NCI-H146 treated with DMSO at 0.1 percent for 48 hours (cell line): ENCODE measurements around the gene MGA.
"Not testable (repeated sequence)": the region's sequence is repeated elsewhere in the genome, so short reads cannot be mapped to it uniquely, and the experiment has no call there.

Experiments
- DNase-seq: peaks from one replicate; lab custom pipeline; 2025; ENCODE audit not compliant: unreplicated experiment; lab: John Stamatoyannopoulos, UW

MGA gene

DNA sequence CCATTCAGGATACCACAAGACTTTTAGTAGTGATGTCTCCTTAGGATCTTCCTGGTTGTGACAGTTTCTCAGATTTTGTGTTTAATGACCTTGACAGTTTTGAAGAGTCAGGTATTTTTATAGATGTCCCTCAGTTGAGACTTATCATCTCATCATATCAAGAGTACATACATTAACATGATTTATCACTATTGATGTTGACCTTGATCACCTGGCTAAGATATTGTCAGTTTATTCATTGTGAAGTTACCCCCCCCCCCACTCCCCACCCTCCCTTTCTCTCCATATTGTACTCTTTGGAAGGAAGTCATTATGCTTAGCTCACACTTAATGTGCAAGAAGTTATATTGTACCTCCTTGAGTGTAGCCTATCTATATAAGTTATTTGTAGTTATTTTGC lies 42.9 kb downstream of the MGA start:
- DNase-seq: no peak

DNA sequence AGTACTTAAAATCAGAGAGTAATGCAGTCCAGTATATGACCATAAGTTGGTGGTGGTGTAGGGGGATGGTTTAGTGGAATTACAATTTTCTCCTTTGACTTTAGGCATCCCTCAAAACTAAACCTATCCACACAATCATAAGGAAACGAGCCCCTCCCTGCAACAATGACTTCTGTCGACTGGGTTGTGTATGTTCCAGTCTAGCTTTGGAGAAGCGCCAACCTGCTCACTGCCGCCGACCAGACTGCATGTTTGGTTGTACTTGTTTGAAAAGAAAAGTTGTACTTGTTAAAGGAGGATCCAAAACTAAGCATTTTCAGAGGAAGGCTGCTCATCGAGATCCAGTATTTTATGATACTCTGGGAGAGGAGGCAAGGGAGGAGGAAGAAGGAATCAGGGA lies 52.8 kb downstream of the MGA start:
- DNase-seq: no peak

GRCh38 chr15:41714291-41714690 lies 54.1 kb downstream of the MGA start:
- DNase-seq: no peak

DNA sequence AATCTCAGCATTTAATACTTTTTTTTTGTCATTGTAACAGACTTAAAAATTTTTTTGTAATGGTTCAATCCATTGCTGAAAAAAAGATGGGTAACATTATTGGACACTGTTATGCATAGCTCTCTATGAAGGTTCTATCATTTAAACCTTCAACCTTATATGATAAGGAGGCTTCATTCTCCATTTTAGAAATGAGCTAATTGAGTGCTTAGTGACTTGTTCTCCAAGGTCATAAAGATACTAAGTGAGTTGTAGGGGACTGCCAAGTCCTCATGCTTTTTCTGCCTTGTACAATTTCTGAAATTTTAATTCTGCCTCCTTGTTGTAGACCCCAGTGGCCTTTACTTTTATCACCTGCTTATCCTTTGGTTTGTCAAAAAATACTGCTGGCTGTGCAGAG lies 56.7 kb downstream of the MGA start:
- DNase-seq: no peak

GRCh38 chr15:41727143-41727542 lies 66.9 kb downstream of the MGA start:
- DNase-seq: no peak

- DNase-seq: not testable (repeated sequence)
Observed at GRCh38 chr15:41728061-41728460, 67.9 kb downstream of the MGA start.

DNA sequence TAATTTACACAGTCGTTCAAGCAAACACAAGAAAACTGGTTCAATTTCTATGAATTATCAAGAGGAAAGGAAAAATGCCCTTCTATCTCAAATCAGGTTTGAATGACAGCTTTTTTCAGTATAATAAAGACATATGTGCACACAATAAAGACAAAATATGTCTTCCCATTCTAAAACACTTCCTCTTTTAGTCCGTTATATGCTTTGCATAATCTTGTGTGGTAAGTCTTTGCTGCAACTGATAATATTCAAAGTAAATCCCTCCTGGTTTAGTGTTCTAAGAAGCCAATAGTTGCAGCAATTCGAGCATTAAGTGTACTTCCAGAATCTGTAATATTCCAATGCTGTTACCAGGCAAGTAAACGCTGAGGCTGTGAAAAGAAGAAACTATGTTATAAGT lies 70.3 kb downstream of the MGA start:
- no peak for DNase-seq

GRCh38 chr15:41732483-41732882 lies 72.3 kb downstream of the MGA start:
- no peak for DNase-seq

DNA sequence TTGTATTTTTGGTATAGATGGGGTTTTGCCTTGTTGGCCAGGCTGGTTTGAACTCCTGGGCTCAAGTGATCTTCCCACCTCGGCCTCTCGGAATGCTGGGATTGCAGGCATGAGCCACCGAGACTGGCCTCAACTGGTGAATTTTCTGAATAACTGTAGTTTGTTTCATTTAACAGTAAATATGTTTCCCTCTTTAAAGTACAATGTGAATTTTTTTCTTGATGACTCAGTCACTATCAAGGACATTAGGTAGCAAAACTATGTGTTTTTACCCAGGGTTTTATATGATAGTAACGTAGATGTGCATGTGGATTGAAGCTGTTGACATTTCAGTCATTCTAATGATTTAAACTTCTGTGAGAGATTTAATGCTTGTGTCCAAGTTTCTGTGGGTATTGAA lies 73.9 kb downstream of the MGA start:
- no peak for DNase-seq

GRCh38 chr15:41735046-41735445 lies 74.8 kb downstream of the MGA start:
- DNase-seq: no peak

GRCh38 chr15:41735492-41735891 lies 75.3 kb downstream of the MGA start:
- DNase-seq: not testable (repeated sequence)

- DNase-seq: no peak
Observed at GRCh38 chr15:41746802-41747201, 86.6 kb downstream of the MGA start.

DNA sequence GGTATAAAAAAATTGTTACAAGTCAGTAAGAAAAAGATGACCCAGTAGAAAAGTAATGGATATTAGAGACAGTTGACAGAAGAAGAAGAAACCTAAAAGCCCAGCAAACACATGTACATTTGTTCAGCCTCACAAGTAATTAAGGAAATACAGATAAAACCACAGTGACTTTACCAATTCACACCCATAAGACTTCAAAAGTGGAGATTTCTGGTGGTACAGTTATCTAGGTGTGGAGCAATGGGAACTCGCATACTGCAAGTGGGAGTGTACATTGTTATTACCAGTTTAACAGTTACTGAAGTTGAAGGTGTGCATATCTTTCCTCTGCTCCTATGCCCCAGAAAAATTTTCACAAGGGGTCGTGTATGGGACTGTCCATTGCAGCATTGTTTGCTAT lies 96.0 kb downstream of the MGA start:
- DNase-seq: no peak

DNA sequence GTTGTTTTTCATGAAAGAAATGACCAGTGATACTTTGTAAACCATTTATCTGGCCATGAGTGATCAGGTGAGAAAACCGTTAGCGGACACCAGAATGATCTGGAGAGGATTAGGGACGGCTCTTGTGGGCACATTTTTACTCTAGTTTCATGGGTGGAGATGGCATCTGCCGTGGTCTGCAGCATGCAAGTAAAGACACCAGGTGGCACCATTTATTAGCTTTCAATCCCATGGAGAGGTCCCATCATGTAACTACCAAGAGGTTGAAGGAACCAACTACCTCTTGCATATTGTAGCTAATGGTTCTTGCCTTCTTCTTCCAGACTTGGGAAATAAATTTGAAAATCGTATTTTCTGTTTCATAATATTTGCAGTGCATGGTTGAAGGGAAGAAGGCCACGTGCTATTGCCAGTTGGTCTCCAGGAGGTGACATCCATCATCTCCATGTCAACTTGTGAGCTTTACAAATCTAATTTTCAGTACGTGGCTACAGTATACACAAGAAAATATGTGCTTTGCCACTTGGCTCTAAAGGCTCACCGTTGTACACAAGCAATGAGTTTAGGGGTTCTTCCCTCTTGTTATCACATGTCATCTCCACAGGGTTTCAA lies 112.6 kb downstream of the MGA start:
- no peak for DNase-seq

- no peak for DNase-seq
Observed at GRCh38 chr15:41773332-41773728, 113.1 kb downstream of the MGA start.

- no peak for DNase-seq
Observed at GRCh38 chr15:41773729-41774061, 113.5 kb downstream of the MGA start.

GRCh38 chr15:41774062-41774881 lies 114.1 kb downstream of the MGA start, which contains the start of gene MAPKBP1:
TSS of gene MAPKBP1 (plus strand) at chr15:41774484. CDS start at chr15:41775276, 792 bp downstream.
- peak; percentile 79 for DNase-seq

DNA sequence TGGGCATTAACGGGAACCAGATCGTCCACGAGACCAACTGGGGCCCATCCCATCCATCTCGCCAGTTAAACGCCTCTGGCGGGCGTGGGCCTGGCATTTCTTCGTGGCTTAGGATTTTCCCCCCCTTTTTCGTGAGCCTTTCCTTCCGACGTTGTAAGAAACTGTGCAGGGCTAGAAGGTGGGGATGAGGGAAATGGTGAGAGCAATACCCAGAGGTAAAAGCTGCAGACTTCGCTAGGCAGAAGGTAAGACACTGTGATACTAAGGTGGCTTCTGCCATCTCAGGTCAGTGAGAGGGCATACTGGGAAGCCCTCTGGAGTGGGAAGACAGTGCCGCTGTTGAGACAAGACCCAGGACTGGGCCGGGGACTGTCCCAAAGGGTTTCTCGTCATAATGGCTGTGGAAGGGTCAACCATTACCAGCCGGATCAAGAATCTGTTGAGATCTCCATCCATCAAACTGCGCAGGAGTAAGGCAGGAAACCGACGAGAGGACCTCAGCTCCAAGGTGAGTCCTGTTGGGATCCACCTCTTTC lies 114.7 kb downstream of the MGA start:
- no peak for DNase-seq

DNA sequence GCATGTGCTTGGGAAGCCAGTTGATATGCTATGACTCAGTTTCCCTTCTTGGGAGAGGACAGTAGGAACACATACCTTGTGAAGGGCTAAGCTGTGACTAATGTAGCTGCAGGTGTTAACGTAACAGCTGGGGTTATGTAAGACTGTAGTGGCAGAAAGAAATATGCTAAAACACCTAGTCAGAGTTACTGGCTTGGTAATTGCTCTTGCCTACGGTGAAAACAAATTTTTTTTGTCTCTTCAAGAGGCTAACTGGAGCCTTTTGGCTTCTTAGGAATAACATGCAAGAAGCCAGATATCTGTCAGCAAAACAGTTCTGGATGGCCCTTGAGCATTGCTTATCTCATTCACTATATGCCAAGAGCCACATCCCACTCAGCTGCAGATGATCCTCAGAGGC lies 115.4 kb downstream of the MGA start:
- no peak for DNase-seq

GRCh38 chr15:41777421-41777973 lies 117.3 kb downstream of the MGA start:
- no peak for DNase-seq

- DNase-seq: no peak
Observed at GRCh38 chr15:41778521-41778920, 118.3 kb downstream of the MGA start.

- no peak for DNase-seq
Observed at GRCh38 chr15:41779662-41780157, 119.5 kb downstream of the MGA start.
